HPDE6-E6E7 (cell line): ENCODE data around the gene TEX38.
"Not testable (repeated sequence)": the region's sequence is repeated elsewhere in the genome, so short reads cannot be mapped to it uniquely, and the experiment has no call there.

ENCODE experiments used
- DNase-seq: peaks from one replicate; pipeline ENCODE4 v3.0.0; 2011; ENCODE audit warnings: missing footprints; ENCODE audit errors: extremely low spot score

TEX38 gene

DNA sequence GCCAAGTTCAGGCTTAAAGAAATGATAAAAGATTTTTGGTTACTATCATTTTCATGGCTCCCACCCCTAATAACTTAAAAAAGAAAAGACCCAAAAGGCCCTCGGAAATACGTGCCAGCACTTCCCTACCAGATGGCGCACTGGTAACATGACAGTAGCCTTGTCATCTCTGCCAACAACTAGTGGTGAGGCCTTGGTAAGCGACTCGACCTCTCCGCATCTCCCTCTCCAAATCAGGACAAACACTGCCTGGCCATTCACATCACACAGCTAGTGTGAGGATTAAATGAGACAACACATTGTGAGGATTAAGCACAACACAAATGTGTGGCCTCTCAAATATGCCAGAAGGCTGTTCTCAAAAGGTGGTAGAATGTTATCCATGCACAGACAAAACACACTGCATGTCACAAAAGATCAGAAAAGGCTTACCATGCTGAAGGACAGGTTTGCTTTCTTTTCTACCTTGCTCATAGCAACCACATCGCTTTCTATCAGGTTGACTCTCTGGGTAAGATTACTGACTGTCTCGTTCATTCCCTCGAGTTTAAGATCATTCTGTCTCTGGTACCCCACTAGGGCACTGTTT lies 16.4 kb downstream of the TEX38 start:
- DNase-seq: no peak

DNA sequence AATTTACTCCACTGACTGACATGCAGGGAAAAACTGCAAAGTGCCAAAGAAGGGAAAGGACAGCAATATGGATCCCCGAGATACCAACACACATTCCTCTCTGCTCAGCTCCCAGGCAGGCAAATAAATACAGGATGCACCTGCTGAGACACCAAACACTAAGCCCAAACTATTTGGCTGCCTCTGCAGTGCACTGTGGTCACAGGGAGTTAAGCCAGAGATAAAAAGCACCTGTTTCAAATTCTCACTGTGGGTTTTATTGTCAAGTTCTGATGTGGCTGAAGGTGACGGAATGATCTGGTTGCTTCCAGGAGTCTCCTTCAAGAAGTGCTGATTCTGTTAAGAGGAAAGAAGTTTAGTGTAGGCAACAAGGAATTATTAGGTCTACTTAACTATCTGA lies 17.7 kb downstream of the TEX38 start:
- DNase-seq: no peak

DNA sequence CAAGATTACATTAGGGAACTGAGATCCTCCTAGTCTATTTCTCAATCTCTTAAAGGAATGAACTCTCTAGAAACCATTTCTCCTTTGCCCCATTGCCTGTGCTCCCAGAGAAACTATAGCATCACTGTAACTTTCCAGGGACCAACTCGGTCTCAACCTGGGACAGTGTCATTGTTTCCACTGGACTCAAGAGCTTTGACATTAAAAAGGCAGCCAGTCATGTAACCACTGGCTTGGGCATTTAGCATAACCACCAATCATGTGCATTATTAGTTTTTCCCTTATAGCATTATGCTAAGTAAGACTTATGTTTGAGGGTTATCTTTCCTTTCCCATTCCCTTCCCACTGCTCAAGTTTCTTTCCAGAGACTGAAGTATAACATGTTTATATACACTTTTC lies 18.2 kb downstream of the TEX38 start:
- DNase-seq: no peak

DNA sequence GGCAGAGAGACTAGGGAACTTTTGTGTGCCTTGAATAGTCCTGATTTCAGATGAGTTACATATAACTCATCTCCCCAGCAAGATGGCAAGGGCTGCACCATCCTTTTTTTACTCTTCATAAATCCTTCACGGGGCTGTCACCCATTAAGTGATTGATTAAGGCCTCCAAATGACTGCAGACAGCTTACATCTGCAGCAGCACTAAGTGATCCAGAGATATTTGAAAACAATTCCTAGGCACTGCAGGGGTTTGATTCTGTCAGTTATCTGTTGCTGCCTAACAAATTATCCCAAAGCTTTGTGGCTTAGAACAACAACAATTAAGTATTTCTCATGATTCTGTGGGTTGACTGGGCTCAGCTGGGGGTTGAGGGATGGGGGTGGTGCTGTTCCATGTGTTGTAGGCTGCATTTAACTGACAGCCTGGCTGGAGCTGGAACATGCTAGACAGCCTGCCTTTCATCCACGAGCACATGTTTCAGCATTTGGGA lies 19.3 kb downstream of the TEX38 start:
- no peak for DNase-seq

- DNase-seq: no peak
Measured at GRCh38 chr1:46691997-46692790, 20.5 kb downstream of the TEX38 start.

DNA sequence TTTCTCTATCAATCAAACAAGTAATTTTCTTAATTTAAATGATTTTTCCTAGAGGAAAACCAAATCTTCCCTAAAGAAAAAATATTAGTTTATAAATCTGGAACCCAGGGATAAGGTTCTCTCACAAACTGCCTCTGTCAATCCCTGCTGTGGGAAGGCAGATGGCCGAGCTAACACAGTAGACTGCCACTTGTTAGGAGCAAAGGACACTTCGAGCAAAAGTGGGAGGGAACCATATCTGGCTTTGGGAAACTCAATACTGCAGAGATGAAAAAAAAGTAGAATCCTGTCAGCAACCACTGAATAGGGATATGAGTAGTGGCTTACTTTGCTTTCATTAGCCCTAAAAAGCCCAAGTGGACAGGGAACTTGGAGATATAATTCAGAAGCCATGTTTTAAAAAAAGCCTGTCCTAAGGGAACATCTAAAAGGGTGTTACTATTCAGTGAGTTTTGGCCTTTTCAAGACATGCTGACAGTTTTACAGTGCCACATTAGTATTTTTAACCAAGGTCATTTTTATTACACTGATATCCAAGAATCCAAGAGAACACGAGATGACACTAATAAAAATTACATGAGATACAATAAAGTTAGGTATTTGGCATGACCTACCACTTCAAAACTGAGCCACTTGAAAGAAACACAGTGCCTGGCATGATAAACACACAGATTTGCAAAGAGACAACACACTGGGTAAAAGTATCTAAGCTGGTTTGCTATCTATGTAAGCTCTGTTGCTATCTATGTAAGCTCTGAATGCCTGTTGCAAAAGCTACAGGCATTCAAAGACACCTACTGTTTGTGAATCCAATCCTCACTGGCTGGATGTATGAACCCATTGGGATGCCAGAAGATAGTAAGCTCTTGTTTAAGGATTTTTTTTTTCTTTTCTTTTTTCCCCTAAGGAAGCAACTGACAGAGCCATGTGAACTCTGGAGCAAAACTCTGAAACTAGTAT lies 21.4 kb downstream of the TEX38 start:
- DNase-seq: no peak

DNA sequence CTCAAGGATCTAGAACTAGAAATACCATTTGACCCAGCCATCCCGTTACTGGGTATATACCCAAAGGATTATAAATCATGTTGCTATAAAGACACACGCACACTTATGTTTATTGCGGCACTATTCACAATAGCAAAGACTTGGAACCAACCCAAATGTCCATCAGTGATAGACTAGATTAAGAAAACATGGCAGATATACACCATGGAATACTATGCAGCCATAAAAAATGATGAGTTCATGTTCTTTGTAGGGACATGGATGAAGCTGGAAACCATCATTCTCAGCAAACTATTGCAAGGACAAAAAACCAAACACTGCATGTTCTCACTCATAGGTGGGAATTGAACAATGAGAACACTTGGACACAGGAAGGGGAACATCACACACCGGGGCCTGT lies 23.0 kb downstream of the TEX38 start:
- DNase-seq: not testable (repeated sequence)

DNA sequence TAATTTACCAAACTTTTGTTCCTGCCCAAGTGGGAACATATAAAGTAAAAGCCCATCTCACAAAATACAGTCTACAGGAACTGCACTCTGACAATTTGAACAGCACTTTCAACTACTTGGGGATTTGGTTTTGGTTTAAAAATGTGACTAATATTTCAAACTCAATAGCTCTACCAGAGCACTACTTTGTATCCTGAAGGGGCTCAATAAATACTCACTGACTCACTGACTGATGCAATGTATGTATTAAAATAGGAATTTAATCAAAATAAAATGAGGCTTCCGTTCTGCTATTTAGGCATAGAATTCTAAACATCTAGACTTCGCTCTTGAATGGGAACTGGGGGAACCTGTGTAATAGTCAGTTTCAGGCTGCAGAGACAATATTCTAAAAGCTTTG lies 25.4 kb downstream of the TEX38 start:
- no peak for DNase-seq

DNA sequence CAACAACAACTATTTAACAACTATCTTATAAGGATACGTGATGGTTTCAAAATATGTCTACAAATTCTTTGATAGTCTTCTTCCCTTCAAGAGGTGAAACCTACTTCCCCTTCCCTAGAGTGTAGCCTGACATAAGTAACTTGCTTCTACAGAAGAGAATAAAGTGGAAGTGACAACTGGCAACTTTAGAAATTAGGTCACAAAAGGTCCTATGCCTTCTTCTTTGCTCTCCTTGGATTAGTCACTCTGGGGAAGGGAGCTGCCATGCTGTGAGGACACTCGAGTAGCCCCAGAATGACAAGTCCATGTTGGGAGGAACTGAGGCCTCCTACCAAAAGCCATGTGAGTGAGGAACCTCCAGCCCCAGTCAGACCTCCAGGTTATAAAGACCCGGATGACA lies 28.0 kb downstream of the TEX38 start:
- no peak for DNase-seq

- no peak for DNase-seq
Measured at GRCh38 chr1:46703927-46704641, 32.4 kb downstream of the TEX38 start.

DNA sequence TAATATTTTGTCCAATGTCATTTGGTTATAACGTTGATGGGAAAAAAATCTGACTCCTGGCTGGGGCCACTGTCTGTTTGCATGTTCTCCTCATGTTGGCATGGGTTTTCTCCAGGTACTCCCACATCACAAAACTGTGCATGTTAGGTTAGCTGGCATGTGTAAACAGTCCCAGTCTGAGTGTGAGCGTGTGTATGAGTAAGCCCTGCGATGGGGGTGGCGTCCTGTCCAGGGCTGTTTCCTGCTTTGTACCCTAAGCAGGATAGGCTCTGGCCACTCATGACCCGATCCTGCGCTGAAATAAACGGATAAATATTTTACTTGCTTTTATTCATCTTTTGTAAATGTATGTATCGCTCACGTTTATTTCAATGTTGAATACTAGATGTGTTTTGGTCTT lies 33.8 kb downstream of the TEX38 start:
- no peak for DNase-seq

DNA sequence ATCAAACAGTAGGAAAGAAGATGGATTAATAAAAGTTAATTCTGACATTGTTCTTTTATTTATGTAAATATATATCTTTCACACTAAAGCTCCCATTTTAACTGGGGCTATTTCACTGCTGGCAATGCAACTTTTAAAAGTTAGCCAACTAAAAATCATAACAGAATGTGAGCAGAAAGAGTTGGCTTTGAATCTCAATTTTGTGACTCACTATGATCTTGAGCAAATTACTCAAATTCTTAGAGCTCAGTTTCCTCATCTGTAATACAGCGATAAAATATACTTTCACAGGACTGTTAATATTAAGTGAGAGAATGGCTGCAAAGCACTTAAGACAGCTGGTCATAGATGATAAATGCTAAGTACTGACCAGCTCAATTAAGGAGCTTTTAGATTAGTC lies 36.5 kb downstream of the TEX38 start:
- DNase-seq: no peak

DNA sequence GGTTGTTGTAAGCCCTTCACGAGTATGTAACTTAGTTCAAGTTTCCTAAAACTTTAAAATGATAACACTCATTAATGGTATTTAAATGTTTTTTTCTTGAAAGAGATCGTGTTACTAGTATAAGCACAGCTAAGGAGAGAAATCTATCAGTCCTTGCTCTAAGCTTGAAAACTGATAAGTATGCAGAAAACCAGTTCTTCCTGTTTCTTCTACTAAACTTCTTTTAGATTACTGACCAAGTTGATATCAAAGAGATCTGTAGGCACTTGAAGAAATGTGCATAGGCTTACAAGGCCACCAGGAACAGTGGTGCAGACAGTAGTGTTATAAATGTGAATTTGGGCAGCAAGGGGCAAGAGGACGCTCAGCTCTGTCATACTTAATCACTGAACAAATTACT lies 43.3 kb downstream of the TEX38 start:
- no peak for DNase-seq

DNA sequence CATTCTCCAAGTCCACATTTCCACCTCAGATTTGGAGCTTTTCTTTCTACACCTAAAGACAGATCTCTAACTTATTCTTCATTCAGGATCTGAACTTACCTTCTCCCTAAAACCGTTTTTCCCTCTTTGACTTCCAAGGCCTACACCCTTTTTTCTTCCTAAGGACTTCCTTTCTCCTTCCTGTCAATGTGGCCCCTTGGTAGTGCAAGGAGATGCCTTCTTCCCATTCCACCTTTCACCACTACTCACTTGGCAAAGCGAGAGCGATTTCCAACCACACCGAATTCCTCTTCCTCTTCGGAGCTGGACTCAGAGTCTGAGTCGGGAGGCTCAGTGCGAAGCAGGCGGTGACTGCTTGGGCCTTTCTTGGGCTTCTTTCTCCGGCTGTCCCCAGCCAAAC lies 46.0 kb downstream of the TEX38 start:
- no peak for DNase-seq

DNA sequence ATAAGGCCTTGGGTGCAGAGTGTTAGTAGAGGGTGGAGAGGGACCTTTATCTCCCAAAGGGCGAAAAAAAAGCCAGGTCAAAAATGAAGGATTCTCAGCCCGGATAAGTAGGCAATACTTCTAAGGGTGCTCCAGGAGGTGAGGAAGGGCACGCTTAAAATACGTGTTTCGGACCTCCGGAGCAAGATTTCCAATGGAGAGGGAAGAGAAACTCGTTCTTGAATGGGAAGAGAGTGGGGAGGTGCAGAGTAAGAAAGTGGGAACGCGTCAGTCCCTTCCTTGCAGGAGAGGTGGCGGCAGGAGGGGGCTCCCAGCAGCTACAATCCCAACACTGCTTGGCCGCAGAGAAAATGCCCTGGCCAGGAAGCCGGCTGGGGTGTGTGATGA lies 46.7 kb downstream of the TEX38 start:
- no peak for DNase-seq

DNA sequence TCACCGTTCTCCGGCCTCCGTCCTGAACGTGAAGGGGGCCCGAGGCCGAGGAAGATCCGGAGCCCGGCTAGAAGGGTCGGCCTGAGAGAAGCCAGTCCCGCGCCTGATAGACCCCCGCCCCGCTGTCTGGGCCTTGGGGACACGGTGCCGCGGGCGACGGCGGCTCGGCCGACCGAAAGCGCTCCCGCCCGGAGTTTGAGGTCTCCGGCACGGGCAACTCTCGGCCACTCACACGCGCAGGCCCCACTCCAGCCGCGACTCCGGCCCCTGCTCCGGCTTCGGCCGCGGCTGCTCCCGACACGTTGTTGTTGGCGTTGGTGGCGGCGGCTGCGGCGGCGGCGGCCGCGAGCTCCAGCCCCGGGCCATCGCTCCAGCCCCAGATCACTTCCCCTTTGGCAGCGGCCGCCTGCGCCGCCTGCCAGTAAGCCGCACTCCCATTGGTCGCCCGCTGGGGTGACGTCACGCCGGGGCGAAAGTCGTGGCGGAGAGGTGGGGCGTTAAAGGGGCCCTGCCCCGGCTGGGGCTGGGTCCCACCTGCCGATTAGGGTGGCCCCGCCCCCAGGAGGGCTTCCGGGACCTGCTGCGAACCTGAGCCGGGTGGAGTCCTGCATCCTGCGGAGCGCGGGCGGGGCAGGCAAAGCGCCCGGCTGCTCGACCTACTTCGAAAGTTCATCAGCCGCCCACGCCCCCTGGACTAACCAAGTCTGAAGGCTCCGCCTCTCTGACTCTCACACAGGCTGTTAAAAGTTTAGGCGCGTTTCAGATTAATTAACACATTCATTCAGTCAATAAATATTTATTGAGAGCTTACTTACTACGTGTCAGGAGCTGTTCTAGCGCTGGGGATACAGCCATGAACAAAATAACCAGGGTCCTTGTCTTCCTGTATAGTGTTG lies 47.3 kb downstream of the TEX38 start, which contains the start of gene EFCAB14:
Gene EFCAB14 (minus strand): TSS at position 388 of the 896 bp plus-strand sequence. CDS start 1,027 bp downstream, outside the sequence.
- DNase-seq: peak; percentile 97

DNA sequence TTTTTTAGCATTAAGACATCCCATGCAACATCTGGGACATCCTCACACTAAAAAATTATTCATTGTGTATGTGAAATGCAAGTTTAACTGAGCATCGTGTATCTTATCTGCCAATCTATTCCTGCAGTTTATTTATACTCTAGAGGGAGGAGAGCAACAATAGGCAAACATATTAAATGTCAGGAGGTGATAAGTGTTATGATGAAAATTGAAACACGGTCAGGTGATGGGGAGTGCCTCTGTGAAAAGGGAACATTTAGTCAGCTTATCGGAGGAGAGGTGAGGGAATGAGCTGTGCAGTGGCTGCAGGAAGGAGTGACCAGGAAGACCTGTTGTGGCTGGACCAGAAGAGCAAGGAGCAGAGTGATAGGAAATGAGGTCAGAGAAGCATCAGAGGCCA lies 48.0 kb downstream of the TEX38 start:
- DNase-seq: peak; percentile 36

DNA sequence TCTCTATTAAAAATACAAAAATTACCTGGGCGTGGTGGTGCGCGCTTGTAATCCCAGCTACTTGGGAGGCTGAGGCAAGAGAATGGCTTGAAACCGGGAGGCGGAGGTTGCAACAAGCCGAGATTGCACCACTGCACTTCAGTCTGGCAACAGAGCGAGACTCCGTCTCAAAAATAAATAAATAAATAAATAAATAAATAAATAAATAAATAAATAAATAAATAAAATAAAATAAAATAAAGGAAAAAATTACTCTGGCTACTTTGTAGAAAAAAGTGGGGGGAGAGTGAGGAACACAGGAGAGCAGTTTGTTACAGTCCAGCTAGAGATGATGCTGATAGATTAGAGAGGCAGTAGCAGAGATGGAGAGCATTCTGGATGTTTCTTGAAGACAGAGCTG lies 48.7 kb downstream of the TEX38 start:
- not testable (repeated sequence) for DNase-seq

GRCh38 chr1:46721204-46721603 lies 49.5 kb downstream of the TEX38 start:
- no peak for DNase-seq

GRCh38 chr1:46721686-46722205 lies 50.1 kb downstream of the TEX38 start:
- DNase-seq: no peak
